A549 (cell line): ENCODE results near the gene PCGF3.

ENCODE experiments used
- JUNB ChIP-seq: fragments of >200 bp; sonication (Bioruptor Twin); formaldehyde crosslinking; IDR thresholded peaks from 2 replicates; pipeline ENCODE4 v1.6.1; 2016
- RAD21 ChIP-seq, 2 experiments: fragments of >200 bp in 1 of 2; sonication (Bioruptor Twin) in 1 of 2; formaldehyde crosslinking in 1 of 2; IDR thresholded peaks in 1 of 2; conservative IDR thresholded peaks in 1 of 2; 2 replicates in 1 of 2; 3 replicates in 1 of 2; pipeline ENCODE4 v1.6.1; 2012 to 2018; ENCODE audit warnings: inconsistent platforms in 1 of 2
- SMC3 ChIP-seq: fragments of >200 bp; sonication (Bioruptor Twin); formaldehyde crosslinking; IDR thresholded peaks from 3 replicates; pipeline ENCODE4 v1.6.1; 2018; ENCODE audit warnings: inconsistent platforms
- TF ChIP-seq, protein P1 (sequence below): IDR thresholded peaks from 2 replicates; pipeline ENCODE4 v1.6.1; 2012

DNA sequence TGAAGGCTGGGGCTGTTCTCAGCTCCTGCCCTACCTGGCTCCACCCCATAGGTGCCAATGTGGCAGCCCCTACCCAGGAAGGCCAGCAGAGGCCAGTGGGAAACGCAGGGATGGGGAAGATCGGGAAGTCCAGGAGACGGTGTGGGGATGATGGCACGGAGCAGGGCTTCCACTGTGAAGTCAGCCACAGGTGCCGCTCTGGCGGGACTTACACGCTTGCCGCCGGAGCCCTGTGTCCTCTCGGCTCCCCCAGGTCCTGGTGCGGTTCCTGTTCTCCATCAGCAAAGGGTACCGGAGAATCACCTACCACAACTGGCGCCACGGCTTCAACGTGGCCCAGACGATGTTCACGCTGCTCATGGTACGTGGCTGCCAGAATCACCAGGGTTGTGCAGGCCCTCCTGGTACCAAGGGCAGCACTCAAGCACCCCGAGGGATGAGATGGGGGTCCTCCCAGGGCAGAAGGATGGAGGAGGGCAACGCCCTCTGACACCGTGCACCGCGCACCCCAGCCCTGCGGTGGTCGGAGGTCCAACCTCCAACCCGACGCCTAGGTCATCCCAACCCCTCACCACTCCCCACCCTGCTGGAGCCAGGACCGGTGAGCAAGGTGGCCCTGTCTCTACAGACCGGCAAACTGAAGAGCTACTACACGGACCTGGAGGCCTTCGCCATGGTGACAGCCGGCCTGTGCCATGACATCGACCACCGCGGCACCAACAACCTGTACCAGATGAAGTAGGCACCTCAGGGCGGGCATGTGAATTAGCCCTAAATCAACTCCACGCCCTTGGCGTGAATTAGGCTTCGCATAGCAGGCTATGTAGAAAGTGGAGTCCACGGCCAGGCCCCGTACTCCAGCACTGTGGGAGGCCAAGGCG lies 43.5 kb upstream of the PCGF3 start:
- TF ChIP-seq RAD21 (conservative IDR thresholded peaks at IDR 0.05 in 1 of 2, IDR thresholded peaks at IDR 0.05 in 1 of 2) (no peak), JUNB (no peak), SMC3 (no peak)
- TF ChIP-seq, protein P1, sequence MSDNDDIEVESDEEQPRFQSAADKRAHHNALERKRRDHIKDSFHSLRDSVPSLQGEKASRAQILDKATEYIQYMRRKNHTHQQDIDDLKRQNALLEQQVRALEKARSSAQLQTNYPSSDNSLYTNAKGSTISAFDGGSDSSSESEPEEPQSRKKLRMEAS = no peak
